MCF 10A (cell line): ENCODE data around the gene NSMCE3. TPM values are rescaled to one million over a fixed set of nuclear protein-coding genes. Genes with fewer than 3 reads are reported as not detected.

Source experiments
- Bru-seq: library from RNA; stranded (reverse); fragments of 400-500 nt; gene quantifications from one replicate; lab custom pipeline; 2021; lab: Mats Ljungman, UMichigan
- BruChase-seq, 2 experiments: library from RNA; stranded (reverse); fragments of 400-500 nt; gene quantifications; one replicate each; lab custom pipeline; 2021; lab: Mats Ljungman, UMichigan
- BruUV-seq: library from RNA; stranded (reverse); fragments of 400-500 nt; replicated peaks from 2 replicates; lab custom pipeline; 2021; lab: Mats Ljungman, UMichigan
- CTCF ChIA-PET: fragments of 300-600 bp; sonication (Branson Sonifier 250); formaldehyde crosslinking; extraction: SDS; loops from one replicate; lab custom pipeline; 2021; ENCODE audit warnings: antibody characterized with exemption, inconsistent platforms; lab: Yijun Ruan, JAX
- POLR2A ChIA-PET: fragments of 300-600, 350-650 bp; sonication (Branson Sonifier 250); formaldehyde crosslinking; extraction: SDS; loops from one replicate; lab custom pipeline; 2020; ENCODE audit warnings: antibody characterized with exemption, inconsistent platforms; lab: Yijun Ruan, JAX
- DNase-seq: peaks from one replicate; pipeline ENCODE4 v3.0.0-alpha.2; 2018; ENCODE audit not compliant: unreplicated experiment
- H3K27ac Mint-ChIP-seq: one replicate; pipeline ENCODE4 v1.8.0; 2022; ENCODE audit warnings: mild to moderate bottlenecking, low read depth, mixed read lengths; ENCODE audit not compliant: unreplicated experiment
- H3K27me3 Mint-ChIP-seq: one replicate; pipeline ENCODE4 v1.8.0; 2022; ENCODE audit warnings: mixed read lengths; ENCODE audit not compliant: insufficient read depth, unreplicated experiment
- H3K36me3 Mint-ChIP-seq: one replicate; pipeline ENCODE4 v1.8.0; 2022; ENCODE audit warnings: mild to moderate bottlenecking, moderate library complexity, mixed read lengths; ENCODE audit not compliant: insufficient read depth, unreplicated experiment
- H3K4me1 Mint-ChIP-seq: one replicate; pipeline ENCODE4 v1.8.0; 2022; ENCODE audit warnings: mixed read lengths; ENCODE audit not compliant: insufficient read depth, unreplicated experiment
- H3K4me3 Mint-ChIP-seq: one replicate; pipeline ENCODE4 v1.8.0; 2022; ENCODE audit warnings: mild to moderate bottlenecking, moderate library complexity, mixed read lengths; ENCODE audit not compliant: unreplicated experiment
- H3K9me3 Mint-ChIP-seq: one replicate; pipeline ENCODE4 v1.8.0; 2022; ENCODE audit warnings: mixed read lengths; ENCODE audit not compliant: unreplicated experiment
- intact Hi-C: fragments of 100-400 bp; cut with micrococcal nuclease; formaldehyde crosslinking; loops from 2 replicates; pipeline ENCODE4 v1.14.1; 2022
- long read RNA-seq: library from polyadenylated mRNA; stranded (forward); transcript quantifications from one replicate; pipeline ENCODE4 v2.0.0, GENCODE V29; 2022
- total RNA-seq: library from RNA; stranded (reverse); gene quantifications from 2 replicates; pipeline ENCODE4 v1.2.3, GENCODE V29; 2022
- TF ChIP-seq, protein P1 (sequence below): fragments of 200-600 bp; IDR thresholded peaks from one replicate; pipeline ENCODE4 v1.8.0; 2022; ENCODE audit warnings: antibody characterized with exemption, mild to moderate bottlenecking; ENCODE audit not compliant: unreplicated experiment

NSMCE3 gene
- 6.7 and 9.1 TPM in 2 replicates for total RNA-seq
- Bru-seq, nascent RNA: percentile 62 among the genes with signal in this experiment
- BruChase-seq, experiment 1, labeled RNA remaining after a 6-hour chase: percentile 85 among the genes with signal in this experiment
- BruChase-seq, experiment 2, labeled RNA remaining after a 2-hour chase: percentile 88 among the genes with signal in this experiment
- long read RNA-seq, full-length matches to known transcripts: 53 of 53 reads
- long read RNA-seq, partial matches to known transcripts: 0 of 53 reads
- long read RNA-seq, other reads (novel, unspliced or antisense): 0 of 53 reads

DNA sequence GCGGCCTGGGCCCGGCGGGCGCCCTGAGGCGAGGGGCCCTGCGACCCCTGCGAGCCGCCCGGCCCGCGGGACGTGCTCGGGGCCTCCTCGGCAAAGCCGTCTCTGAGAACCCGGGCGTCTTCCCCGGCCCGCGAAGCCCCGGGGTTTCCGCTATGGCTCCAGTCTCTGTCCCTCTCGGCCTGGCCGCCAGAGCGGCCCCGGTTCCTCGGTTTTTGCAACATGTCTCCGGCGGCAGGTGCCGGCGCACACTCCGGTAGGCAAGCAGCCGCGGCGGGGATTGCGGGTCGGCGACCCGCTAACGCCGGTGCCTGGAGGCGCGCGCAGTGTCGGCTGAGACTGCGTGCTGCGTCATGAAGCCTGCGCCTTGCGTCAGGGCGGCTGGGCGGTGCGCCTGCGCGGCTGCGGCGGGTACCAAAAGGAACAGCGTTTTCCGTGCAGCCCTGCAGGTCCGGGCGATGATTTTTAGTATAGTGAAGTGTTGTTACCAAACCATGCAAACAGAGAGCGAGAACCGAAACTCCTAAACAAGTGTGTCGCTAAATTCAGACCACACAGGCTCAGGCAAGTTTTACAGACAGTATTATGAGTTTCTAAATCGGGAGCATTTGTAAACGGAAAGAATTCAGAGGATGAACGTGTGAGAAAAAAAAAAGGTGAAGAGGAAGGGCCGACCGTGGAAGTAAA, at the start of gene NSMCE3:
TSS of gene NSMCE3 (minus strand) at position 338 of the 684 bp plus-strand sequence. CDS start at position 221, 117 bp downstream.
- Mint-ChIP-seq H3K36me3 (peaks cover 6% of the 10 kb centered on the region), H3K4me1 (peaks cover 26% of the 10 kb centered on the region), H3K27me3 (no peaks in the 10 kb centered on the region), H3K9me3 (no peaks in the 10 kb centered on the region), H3K27ac (peak within 1 kb of the TSS; percentile 89), H3K4me3 (peak within 1 kb of the TSS; percentile 93)
- ChIA-PET CTCF (no interaction called here), POLR2A (interaction anchor here (0.6 to 1.4 kb wide), 3 partner anchors 43 to 268 kb away, joined by 3 to 4 read pairs (median 4); no protein-coding TSS in a partner anchor)
- TF ChIP-seq, protein P1, sequence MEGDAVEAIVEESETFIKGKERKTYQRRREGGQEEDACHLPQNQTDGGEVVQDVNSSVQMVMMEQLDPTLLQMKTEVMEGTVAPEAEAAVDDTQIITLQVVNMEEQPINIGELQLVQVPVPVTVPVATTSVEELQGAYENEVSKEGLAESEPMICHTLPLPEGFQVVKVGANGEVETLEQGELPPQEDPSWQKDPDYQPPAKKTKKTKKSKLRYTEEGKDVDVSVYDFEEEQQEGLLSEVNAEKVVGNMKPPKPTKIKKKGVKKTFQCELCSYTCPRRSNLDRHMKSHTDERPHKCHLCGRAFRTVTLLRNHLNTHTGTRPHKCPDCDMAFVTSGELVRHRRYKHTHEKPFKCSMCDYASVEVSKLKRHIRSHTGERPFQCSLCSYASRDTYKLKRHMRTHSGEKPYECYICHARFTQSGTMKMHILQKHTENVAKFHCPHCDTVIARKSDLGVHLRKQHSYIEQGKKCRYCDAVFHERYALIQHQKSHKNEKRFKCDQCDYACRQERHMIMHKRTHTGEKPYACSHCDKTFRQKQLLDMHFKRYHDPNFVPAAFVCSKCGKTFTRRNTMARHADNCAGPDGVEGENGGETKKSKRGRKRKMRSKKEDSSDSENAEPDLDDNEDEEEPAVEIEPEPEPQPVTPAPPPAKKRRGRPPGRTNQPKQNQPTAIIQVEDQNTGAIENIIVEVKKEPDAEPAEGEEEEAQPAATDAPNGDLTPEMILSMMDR: no peak
- BruUV-seq: no TSS peak
- intact Hi-C loops: loop anchor here (5.0 kb wide), 1 partner anchor 1147 kb away; no protein-coding TSS in a partner anchor
- DNase-seq: peak; percentile 78

DNA sequence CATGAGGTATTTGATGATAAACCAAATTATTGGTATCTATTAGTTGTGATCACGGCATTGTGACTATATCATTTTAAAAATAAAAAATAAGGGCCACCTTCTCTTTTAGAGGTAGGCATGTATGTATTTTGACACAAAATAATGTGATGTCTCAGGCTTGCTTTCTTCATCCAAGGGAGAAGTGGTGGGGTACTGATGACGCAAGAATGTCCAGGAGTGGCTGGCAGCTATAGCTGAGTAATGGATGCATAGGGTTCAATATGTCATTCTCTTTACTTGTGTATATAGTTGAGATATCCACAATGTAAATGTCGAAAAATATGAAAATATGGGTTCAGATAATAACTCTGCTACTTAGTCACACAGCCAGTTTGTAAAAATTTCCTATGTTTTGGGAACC, 46.8 kb upstream of the NSMCE3 start:
- H3K27me3 Mint-ChIP-seq: peaks cover 15% of the 10 kb centered on the region
- DNase-seq: no peak

DNA sequence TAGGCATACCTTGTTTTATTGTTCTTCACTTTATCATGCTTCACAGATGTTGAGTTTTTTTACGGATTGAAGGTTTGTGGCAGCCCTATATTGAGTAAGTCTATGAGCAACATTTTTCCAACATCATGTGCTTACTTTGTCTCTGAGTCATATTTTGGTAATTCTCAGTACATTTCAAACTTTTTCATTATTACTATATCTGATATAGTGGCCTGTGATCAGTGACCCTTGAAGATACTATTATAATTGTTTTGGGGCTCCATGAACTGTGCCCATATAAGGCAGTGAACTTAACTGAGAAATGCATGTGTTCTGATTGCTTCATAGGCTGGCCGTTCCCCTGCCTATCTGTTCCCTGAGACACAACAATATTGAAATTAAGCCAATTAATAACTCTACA, 42.8 kb upstream of the NSMCE3 start:
- peaks cover 15% of the 10 kb centered on the region for H3K27me3 Mint-ChIP-seq
- ChIA-PET POLR2A (interaction anchor here (0.6 to 1.4 kb wide), 6 partner anchors 8 to 158 kb away, joined by 3 to 4 read pairs (median 3); no protein-coding TSS in a partner anchor), CTCF (interaction anchor here (1.3 kb wide), 1 partner anchor 9 kb away, joined by 5 read pairs; no protein-coding TSS in a partner anchor)
- TF ChIP-seq, protein P1: no peak
- DNase-seq: no peak
- intact Hi-C loops: no loop called here
- H3K9me3 Mint-ChIP-seq: no peaks in the 10 kb centered on the region
- no peaks in the 10 kb centered on the region for H3K36me3 Mint-ChIP-seq
- no peaks in the 10 kb centered on the region for H3K4me1 Mint-ChIP-seq
- H3K27ac Mint-ChIP-seq: no peak overlapping the region
- no peak overlapping the region for H3K4me3 Mint-ChIP-seq
- no TSS peak for BruUV-seq

More for the DNA sequence above, 46.8 kb upstream of the NSMCE3 start:
- POLR2A ChIA-PET: no interaction called here
- no TSS peak for BruUV-seq
- intact Hi-C loops: no loop called here
- Mint-ChIP-seq H3K27ac (no peak overlapping the region), H3K4me3 (no peak overlapping the region), H3K4me1 (no peaks in the 10 kb centered on the region), H3K9me3 (peaks cover 7% of the 10 kb centered on the region), H3K36me3 (no peaks in the 10 kb centered on the region)
- CTCF ChIA-PET: no interaction called here
- TF ChIP-seq, protein P1: no peak

DNA sequence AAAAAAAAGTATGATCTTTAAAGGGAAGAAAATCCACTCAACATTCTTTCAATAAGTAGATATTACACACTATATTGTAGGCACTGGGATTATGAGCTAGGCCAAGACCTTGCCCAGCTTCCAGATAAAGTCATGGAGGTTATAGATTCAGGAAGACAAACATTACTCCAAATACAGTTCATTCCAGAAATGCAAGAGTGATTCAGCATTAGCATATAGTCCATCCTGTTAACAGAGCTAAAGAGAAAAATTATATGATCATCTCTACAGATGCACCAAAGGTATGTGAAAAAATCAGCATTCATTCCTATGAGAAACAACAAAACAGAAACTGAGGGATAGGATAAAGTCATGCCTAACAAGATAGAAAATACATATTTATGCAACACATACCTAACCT, 42.1 kb upstream of the NSMCE3 start:
- Mint-ChIP-seq H3K4me1 (no peaks in the 10 kb centered on the region), H3K27ac (no peak overlapping the region), H3K36me3 (no peaks in the 10 kb centered on the region), H3K4me3 (no peak overlapping the region), H3K9me3 (no peaks in the 10 kb centered on the region), H3K27me3 (peaks cover 15% of the 10 kb centered on the region)
- BruUV-seq: no TSS peak
- ChIA-PET CTCF (no interaction called here), POLR2A (interaction anchor here (0.6 to 1.1 kb wide), 2 partner anchors 9 to 159 kb away, joined by 3 read pairs; no protein-coding TSS in a partner anchor)
- TF ChIP-seq, protein P1: no peak
- no peak for DNase-seq
- intact Hi-C loops: no loop called here
